GM18505 (cell line): Measurements from ENCODE around the gene AQP7.
"Not testable (repeated sequence)": the region's sequence is repeated elsewhere in the genome, so short reads cannot be mapped to it uniquely, and the experiment has no call there.

Experiments
- ATAC-seq: cut with Tn5 transposase; IDR thresholded peaks from one replicate; pipeline ENCODE4 v1.9.1; 2021; ENCODE audit not compliant: unreplicated experiment
- POLR2A ChIP-seq: IDR thresholded peaks from 4 replicates; pipeline ENCODE4 v1.6.1; 2011; ENCODE audit warnings: borderline replicate concordance; ENCODE audit not compliant: insufficient read depth, insufficient read length; ENCODE audit errors: extremely low read depth

The AQP7 gene

DNA sequence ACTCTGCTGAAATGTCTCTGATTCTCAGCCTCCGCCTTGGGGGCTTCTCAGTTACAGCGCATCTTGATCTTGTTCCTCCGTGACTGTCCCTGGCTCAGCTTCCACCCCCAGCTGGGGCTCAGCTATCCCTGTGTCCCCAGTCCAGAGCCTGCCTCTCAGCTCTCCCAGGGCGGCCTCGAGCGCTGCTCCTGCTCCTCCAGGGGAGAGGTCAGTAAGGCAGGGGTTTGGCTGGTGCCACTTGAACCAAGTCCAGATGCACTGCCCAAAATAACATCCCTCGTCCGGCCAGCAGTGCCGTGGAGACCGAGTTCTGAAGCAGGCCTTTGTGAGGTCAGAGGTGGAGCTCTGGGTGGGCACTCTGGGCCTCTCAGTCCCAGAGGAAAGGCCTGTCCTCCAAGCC, at the start of gene AQP7:
AQP7 (minus strand) TSS at position 198 of the 400 bp plus-strand sequence. CDS start 1,306 bp downstream, outside the sequence.
- not testable (repeated sequence) for ATAC-seq

DNA sequence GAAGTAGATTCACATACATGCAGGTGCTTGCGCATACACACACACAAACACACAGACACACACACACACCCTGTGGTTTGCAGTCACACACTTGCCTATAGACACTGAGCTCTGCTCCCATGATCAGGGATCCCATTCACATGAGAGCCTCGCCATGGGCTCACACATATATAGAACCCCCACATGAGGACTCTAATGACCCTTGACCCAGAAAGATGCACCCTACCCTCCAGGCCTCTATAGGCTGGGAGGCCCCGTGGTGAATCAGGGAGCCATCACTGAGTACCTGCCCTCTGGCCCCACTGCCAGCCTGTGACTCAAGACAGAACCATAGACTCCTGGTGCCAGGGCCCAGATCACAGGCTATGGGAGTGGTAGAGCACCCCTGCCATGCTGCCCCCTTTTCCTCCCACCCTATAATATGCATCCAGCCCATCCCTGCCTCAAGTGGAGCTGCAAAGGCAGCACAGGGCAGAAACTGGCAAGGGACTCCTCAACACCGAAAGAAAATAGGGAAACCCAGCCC, 48.3 kb upstream of the AQP7 start:
- ATAC-seq, result no peak
- TF ChIP-seq POLR2A, result no peak

DNA sequence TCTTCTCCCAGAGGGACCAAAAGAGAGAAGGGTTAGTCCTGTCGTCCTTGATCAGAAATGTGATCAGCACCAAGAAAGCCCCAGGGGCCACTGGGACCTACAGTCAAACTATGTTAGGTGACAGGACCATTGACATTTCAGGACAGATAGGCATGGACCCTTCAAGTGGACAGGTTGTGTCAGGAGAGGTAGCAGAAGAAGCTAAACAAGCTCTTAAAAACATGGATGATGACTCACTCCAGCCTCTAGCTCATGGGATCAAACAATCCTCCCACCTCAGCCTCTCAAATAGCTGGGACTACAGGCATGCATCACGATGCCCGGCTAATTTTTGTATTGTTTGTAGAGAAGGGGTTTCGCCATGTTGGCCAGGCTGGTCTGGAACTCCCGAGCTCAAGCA, 47.3 kb upstream of the AQP7 start:
- ATAC-seq, result no peak
- no peak for TF ChIP-seq POLR2A

DNA sequence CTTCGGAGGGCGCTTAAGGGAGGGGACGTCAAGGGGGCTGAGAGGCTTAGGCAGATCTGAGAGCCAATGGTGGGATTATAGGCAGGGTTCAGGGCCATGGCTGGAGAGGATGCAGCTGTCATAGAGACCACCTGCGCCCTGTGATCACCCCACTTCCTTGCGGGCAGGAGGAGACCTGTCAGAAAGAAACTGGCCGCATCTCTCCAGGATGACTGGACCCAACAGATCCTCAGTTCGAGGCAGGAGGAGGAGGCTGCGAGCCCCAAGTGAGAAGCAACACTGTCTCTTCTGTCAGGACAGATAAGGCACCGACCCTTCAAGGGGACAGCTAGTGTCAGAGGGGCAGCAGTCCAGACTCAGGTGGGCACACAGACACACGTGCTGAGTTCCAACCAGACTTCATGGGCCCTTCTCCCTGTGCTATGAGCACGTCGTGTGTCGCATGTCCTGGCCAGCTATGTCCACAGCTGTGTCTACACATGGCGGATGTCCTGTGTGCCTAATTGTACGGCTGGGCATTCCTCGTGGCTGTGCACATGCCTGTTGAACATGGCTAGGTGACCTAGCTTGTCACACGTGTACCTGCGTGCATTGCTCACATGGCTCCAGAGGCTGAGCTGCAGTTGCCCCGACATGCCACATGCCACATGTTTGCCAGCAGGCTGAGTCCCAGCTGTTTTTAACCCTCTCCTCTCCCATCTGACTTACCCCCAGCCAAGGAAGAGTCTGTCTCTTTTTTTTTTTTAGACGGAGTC, 45.6 kb upstream of the AQP7 start:
- no peak for ATAC-seq
- no peak for TF ChIP-seq POLR2A

DNA sequence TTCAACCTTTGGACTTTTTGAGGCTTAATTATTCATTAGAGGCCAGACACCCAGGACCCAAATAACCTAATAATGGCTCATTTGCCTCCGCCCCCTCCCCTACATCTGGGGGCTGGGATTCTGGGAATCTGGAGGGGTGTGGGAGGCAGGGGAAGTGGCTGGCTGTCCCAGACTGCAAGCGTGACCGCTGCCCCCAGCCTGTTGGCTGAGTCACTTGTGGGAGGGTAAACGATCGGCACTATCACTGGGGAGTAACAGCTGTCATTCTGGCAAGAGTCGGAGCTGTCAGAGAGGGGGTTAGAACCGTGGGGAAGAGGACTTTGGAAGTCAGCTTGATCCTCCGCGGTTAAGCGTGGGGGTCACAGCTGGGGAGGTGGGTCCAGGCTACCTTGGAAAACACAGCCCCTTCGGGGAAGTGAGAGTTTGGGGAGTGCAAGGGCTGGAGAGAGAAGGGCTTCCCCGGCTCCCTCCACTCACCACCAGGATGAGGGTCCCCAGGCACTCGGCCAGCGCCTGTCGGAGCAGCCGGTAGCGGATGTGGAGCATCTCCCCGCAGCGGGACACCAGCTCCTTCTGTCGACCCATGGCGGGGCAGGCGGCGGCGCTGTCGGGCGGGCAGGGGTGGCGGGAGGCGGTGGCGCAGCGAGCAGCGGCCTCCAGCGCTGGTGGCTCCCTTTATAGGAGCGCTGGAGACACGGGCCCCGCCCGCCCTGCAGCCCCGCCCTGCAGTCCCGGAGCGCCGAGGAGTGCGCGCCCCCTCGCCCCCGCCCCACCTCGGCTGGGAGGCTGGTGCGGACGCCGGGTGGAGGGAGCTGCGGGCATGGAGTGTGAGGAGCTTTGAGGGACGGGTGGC, 44.8 kb upstream of the AQP7 start, which contains the start of gene AQP3:
AQP3 (minus strand) TSS at position 648 of the 853 bp plus-strand sequence; CDS start at position 585, 63 bp downstream.
- no peak for ATAC-seq
- TF ChIP-seq POLR2A, result no peak

DNA sequence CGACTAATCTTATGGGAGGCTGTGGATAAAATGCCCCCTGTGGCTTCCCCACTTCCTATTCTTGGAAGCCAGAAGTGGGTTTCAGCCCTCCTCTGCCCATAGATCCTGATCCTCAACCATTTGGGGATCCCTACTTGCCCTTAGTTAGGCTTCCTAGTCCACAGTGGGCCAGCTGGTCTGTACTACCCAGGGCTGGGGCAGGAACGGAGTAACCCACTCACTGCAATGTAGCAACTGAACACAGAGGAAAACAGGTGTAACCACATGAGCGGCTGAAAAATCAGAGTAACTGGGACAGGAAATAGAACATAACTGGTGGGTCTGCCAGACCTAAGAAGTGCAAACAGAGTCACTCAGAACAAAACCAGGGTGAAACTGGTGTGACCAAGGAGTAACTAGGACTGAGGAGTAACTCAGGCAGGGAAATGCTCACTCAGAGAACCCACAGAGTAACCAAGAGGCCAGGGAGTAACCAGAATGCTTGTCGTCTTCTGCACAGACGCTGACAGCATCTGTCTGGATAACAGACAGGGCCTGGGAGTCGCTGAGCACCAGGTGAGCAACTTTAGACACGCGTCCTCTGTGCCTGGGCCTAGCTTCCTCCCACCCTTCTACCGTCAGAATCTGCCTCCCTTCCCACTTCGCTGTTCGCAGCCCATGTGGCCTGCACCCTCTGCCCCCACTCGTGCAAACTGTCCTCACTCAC, 44.0 kb upstream of the AQP7 start:
- no peak for TF ChIP-seq POLR2A
- peak; percentile 88 for ATAC-seq

DNA sequence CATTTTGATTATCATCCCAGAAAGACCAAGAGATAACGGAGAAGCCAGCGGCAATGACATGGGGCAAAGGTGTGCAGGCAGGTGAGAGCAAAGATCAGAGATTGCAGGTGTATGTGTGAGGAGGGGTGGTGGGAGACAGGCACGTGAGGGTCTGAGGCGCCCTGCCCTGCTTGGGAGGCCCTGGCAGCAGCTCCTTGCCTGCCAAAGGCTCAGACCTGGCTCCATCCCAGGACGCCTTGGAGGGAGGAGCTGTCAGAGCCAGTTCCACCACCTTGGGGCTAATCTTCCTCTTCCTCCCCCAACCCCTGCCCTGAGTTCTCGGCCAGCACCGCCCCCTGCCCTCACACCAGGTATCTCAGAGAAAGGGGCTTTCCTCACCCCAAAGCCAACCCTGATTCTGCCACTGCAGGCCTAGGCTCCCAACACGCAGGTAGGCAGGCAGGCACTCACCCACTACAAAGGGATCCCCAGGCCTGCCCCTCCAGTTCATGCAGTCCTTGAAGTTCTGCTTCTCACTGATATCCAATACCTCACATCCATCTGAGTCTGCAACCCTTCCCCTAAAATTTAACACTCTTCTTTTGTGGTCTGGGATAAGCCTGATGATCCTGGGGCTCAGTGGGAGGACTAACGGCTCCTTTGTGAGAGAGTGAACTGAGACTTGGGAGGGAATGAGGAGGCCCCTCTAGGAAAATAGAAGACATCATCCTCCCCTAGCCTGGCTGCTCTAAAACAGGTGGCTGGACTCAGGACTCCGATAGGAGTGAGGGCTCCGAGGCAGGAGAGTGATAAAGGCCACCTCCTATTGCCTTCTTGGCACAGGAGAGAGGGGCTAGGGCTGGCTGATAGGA, 43.2 kb upstream of the AQP7 start:
- no peak for ATAC-seq
- TF ChIP-seq POLR2A, result no peak

DNA sequence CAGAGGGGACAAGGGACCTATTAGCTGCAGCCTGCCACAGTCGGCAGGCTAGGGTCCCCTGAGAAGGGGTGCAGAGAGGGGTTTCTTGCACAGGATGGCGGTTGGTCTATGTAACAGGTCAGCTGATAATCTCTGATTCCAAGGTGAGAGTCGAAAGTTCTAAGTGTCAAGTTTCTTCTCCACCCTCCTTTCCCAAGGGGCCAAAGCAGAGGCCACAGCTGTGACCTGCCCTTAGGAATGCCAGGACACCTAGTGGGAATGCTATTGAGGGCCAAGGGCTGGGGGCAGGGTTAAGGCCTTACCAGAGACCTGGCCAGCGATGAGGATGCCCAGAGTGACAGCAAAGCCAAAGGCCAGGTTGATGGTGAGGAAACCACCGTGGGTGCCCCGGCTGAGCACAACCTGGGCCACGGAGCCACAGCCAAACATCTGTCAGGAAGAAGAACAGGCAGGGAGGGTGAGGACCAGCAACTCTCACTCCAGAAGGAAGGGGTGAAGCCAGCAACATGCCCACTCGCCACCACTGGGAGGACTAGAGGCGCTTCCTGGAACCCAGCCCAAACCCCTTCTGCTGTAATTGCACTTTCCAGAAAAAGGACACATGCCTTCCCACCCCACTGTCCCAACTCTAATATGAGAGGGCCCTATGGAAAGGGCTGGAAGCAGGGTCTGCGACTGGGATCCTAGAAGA, 41.2 kb upstream of the AQP7 start:
- ATAC-seq, result no peak
- TF ChIP-seq POLR2A, result no peak

DNA sequence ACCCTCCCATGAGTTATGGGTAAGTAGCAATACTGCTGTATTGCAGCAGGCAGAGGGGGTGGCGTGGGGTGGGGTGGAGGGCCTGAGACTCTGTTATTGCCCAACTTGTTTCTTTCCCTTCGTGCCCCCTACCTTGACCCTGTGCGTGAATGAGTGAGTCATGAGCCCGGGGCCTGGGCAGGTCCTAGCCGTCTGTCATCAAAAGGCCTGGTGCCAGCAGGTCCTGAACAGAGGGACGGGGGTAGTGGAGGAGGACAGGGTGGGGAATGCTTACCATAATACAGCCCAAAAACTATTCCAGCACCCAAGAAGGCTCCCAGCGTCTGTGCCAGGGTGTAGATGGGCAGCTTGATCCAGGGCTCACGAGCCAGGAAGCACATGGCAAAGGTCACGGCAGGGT, 40.7 kb upstream of the AQP7 start:
- no peak for TF ChIP-seq POLR2A
- no peak for ATAC-seq

DNA sequence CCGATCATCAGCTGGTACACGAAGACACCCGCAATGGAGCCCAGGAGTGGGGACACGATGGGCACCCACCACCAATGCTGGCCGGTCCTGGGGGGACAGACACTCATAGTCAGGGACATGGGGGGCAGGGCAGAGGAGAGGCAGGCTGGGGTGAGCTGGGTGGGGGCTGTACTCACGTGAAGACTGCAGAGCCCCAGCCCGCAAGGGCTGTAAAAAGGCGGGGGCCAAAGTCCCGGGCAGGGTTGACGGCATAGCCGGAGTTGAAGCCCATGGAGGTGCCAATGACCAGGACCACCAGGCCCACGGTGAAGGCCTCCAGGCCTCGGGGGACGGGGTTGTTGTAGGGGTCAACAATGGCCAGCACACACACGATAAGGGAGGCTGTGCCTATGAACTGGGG, 39.8 kb upstream of the AQP7 start:
- no peak for ATAC-seq
- no peak for TF ChIP-seq POLR2A

DNA sequence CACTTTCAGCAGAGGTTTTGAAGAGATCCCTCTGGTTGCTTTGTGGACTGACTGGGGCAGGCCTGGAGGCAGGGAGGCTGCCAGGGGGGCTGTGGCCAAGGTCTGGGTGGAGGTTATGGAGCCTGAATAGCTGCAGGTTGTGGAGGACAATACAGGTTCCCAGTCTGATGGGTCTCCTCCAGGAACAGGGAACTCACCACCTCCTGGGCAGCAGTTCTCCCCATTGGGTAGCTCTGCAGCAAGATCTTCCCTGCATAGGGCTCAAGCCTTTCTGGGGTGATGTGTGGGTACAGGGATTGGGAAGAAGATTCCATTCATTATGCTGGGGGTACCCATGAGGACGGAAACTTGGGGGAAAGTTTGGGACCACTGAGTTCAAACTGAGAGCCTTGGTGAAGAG, 38.2 kb upstream of the AQP7 start:
- TF ChIP-seq POLR2A, result no peak
- ATAC-seq, result no peak

DNA sequence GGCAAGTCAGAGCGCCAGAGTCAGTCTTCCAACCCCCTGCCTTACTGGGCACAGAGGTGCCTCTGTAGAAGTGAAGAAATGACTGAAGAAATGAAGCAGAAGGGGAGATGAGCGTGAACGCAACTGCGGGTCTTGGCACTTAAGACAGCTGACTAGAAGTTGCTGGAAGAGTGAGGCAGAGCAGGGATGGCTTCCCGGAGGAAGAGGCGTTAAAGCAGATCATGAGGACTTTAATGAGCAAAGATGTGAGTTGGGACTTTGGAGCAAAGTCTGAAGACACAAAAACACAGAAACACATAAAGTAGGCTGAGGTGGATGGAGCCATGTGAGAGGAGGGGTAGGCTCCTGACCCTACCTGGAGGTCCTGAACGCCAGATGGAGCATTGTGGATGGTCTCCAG, 37.8 kb upstream of the AQP7 start:
- no peak for ATAC-seq
- TF ChIP-seq POLR2A, result no peak
